SK-N-SH (cell line): ENCODE measurements around the gene URM1. TPM values are rescaled to one million over a fixed set of nuclear protein-coding genes. Genes with fewer than 3 reads are reported as not detected.
A peak's percentile ranks its signal among the peaks of the same experiment; 100 is the strongest.

Source experiments
- CTCF ChIA-PET: fragments of 300-600, 350-600 bp; formaldehyde crosslinking; extraction: SDS; loops from one replicate; lab custom pipeline; 2021; lab: Yijun Ruan, JAX
- POLR2A ChIA-PET: fragments of 350-600 bp; sonication (Branson Sonifier 250); formaldehyde crosslinking; extraction: SDS; loops from one replicate; lab custom pipeline; 2020; ENCODE audit warnings: antibody characterized with exemption, inconsistent platforms; lab: Yijun Ruan, JAX
- DNase-seq: peaks from one replicate; pipeline ENCODE4 v3.0.0; 2012
- H2AFZ ChIP-seq: fragments of 200-600 bp; sonication (generic); 2 replicates; pipeline ENCODE4 v1.8.1; 2016; ENCODE audit warnings: antibody characterized with exemption, mild to moderate bottlenecking, low read depth
- H3F3A ChIP-seq: fragments of 200-600 bp; sonication (generic); replicated peaks from 2 replicates; pipeline ENCODE3; 2016; ENCODE audit warnings: antibody characterized with exemption, mild to moderate bottlenecking; ENCODE audit not compliant: insufficient read depth
- H3K27ac ChIP-seq, 2 experiments: fragments of 200-500 bp in 1 of 2; fragments of 200-600 bp in 1 of 2; sonication (Bioruptor generic) in 1 of 2; sonication (generic), shearing (Covaris generic) in 1 of 2; 2 replicates each; pipeline versions ENCODE4 v1.5.1 to v1.6.1; 2014 to 2016; ENCODE audit warnings: low read depth in 2 of 2, inconsistent platforms in 1 of 2, low read length in 1 of 2, mild to moderate bottlenecking in 1 of 2, mixed read lengths in 1 of 2
- H3K27me3 ChIP-seq: fragments of 200-600 bp; sonication (generic), shearing (Covaris generic); 2 replicates; pipeline ENCODE4 v1.6.1; 2016; ENCODE audit warnings: mixed run types; ENCODE audit not compliant: insufficient read depth
- H3K36me3 ChIP-seq, 2 experiments: fragments of 200-500 bp in 1 of 2; fragments of 200-600 bp in 1 of 2; sonication (Bioruptor generic) in 1 of 2; sonication (generic) in 1 of 2; replicated peaks in 1 of 2; 2 replicates each; pipeline versions ENCODE3 to v1.5.1; 2014 to 2016; ENCODE audit warnings: low read length in 1 of 2, mild to moderate bottlenecking in 1 of 2; ENCODE audit not compliant: insufficient read depth in 2 of 2, control insufficient read depth in 1 of 2
- H3K4me1 ChIP-seq, 2 experiments: fragments of 200-500 bp in 1 of 2; fragments of 200-600 bp in 1 of 2; sonication (Bioruptor generic) in 1 of 2; sonication (generic), shearing (Covaris generic) in 1 of 2; 2 replicates each; pipeline versions ENCODE4 v1.5.1 to v1.6.1; 2014 to 2016; ENCODE audit warnings: low read depth in 1 of 2, low read length in 1 of 2, mixed run types in 1 of 2; ENCODE audit not compliant: insufficient read depth in 2 of 2, control insufficient read depth in 1 of 2
- H3K4me2 ChIP-seq: fragments of 200-600 bp; sonication (generic), shearing (Covaris generic); 2 replicates; pipeline ENCODE4 v1.6.1; 2017; ENCODE audit warnings: mixed run types
- H3K4me3 ChIP-seq, 2 experiments: fragments of 200-500 bp in 1 of 2; fragments of 200-600 bp in 1 of 2; sonication (Bioruptor generic) in 1 of 2; sonication (generic), shearing (Covaris generic) in 1 of 2; 2 replicates each; pipeline versions ENCODE4 v1.5.1 to v1.8.1; 2014 to 2016; ENCODE audit warnings: low read depth in 2 of 2, inconsistent platforms in 1 of 2, low read length in 1 of 2, mild to moderate bottlenecking in 1 of 2, mixed read lengths in 1 of 2, moderate library complexity in 1 of 2
- H3K79me2 ChIP-seq: fragments of 200-600 bp; sonication (generic); 2 replicates; pipeline ENCODE4 v1.8.1; 2017; ENCODE audit warnings: mild to moderate bottlenecking; ENCODE audit not compliant: insufficient read depth
- H3K9ac ChIP-seq: fragments of 200-600 bp; sonication (generic); 2 replicates; pipeline ENCODE4 v1.6.1; 2017; ENCODE audit warnings: mixed run types
- H3K9me2 ChIP-seq: fragments of 200-600 bp; sonication (generic); 2 replicates; pipeline ENCODE4 v1.6.1; 2017; ENCODE audit warnings: mixed run types
- H3K9me3 ChIP-seq: fragments of 200-600 bp; sonication (generic); 2 replicates; pipeline ENCODE4 v1.6.1; 2017; ENCODE audit warnings: mixed run types, mild to moderate bottlenecking, moderate library complexity
- H4K20me1 ChIP-seq: fragments of 200-600 bp; sonication (generic); 2 replicates; pipeline ENCODE4 v1.6.1; 2017; ENCODE audit warnings: mild to moderate bottlenecking, mixed run types; ENCODE audit not compliant: insufficient read depth
- CHD2 ChIP-seq: fragments of 150-350 bp; IDR thresholded peaks from 2 replicates; pipeline ENCODE4 v1.6.1; 2018; ENCODE audit warnings: low read length; ENCODE audit not compliant: partially characterized antibody
- JUND ChIP-seq: IDR thresholded peaks from 2 replicates; pipeline ENCODE4 v1.4.0; 2012
- NFIC ChIP-seq: IDR thresholded peaks from 2 replicates; pipeline ENCODE4 v1.4.0; 2012; ENCODE audit warnings: borderline replicate concordance
- POLR2AphosphoS5 ChIP-seq: IDR thresholded peaks from 2 replicates; pipeline ENCODE4 v1.6.1; 2012; ENCODE audit warnings: low read depth, low read length
- SMC3 ChIP-seq: IDR thresholded peaks from 2 replicates; pipeline ENCODE4 v1.6.1; 2012; ENCODE audit warnings: low read depth, low read length, improper control_type of control experiment
- TEAD4 ChIP-seq: IDR thresholded peaks from 2 replicates; pipeline ENCODE4 v1.4.0; 2012; ENCODE audit warnings: mild to moderate bottlenecking, borderline replicate concordance; ENCODE audit not compliant: insufficient read depth
- WGBS: methylation state at CpG from one replicate; pipeline ENCODE4 v1.1.6; 2017; ENCODE audit warnings: low lambda C conversion rate; 5-methylcytosine and 5-hydroxymethylcytosine counted together
- polyA plus RNA-seq, 3 experiments: library from polyadenylated mRNA; depleted of rRNA; stranded (reverse); fragments of >200 nt; gene quantifications; 2 replicates each; pipeline ENCODE4 v1.2.3, GENCODE V29; 2012
- TF ChIP-seq, protein P1 (sequence below): fragments of 150-350 bp; IDR thresholded peaks from 2 replicates; pipeline ENCODE4 v1.6.1; 2016; ENCODE audit warnings: mild to moderate bottlenecking, low read depth, low read length
- TF ChIP-seq, protein P2 (sequence below): IDR thresholded peaks from 2 replicates; pipeline ENCODE4 v1.6.1; 2012; ENCODE audit warnings: mild to moderate bottlenecking, low read depth, low read length, moderate library complexity
- TF ChIP-seq, protein P3 (sequence below): fragments of 150-350 bp; IDR thresholded peaks from 2 replicates; pipeline ENCODE4 v1.6.1; 2017; ENCODE audit warnings: antibody characterized with exemption, low read length, low read depth, borderline replicate concordance
- TF ChIP-seq, protein P4 (sequence below): IDR thresholded peaks from 2 replicates; pipeline ENCODE4 v1.4.0; 2012; ENCODE audit warnings: low read depth, borderline replicate concordance

Gene URM1
- polyA plus RNA-seq, 1 of the 3 experiments (the other 2 are of a cell fraction): 58.9 TPM

DNA sequence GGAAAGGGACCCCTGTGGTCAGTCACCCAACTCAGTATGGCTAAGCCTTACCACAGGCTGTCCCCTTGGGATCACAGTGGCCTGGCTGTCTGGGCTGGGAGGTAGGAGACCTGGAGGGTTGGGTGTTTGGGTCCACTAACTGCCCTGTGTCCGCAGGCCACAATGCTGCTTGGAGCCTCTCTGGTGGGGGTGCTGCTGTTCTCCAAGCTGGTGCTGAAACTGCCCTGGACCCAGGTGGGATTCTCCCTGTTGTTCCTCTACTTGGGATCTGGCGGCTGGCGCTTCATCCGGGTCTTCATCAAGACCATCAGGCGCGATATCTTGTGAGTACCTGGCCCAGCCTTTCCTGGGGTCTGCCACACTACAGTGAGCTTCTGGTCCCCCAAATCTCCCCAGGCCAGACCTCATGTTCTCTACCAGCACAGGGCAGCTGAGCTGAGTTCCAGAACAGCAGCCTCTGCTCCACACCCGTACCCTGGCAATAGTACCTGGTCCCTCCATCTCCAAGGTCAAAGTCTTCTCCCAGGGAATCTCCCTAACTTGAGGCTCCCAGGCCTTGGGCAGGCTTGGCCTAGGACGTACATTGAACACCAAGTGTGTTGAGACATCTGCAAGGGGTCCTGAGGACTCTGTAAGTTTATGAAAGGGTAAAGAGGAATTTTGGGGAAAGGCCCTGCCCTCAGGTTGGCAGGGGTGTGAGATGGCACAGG, 28.0 kb upstream of the URM1 start:
- no peaks in the 10 kb centered on the region for H3K9me2 ChIP-seq
- no peaks in the 10 kb centered on the region for H3K9me3 ChIP-seq
- no peak overlapping the region for H3K4me3 ChIP-seq
- peaks cover 0 to 6% of the 10 kb centered on the region in 2 experiments; a peak in 1 of 4 replicates for H3K4me1 ChIP-seq
- no peak overlapping the region for H3K9ac ChIP-seq
- H3K79me2 ChIP-seq: peaks cover 19% of the 10 kb centered on the region; the same call in 1 of the 2 replicates
- H2AFZ ChIP-seq: no peak overlapping the region
- ChIA-PET POLR2A (no interaction called here), CTCF (interaction anchor here (0.9 to 1.3 kb wide), 3 partner anchors 69 to 150 kb away, joined by 3 to 4 read pairs (median 3); no protein-coding TSS in a partner anchor)
- no peak for DNase-seq
- no peaks in the 10 kb centered on the region for H3K27me3 ChIP-seq
- H3K4me2 ChIP-seq: no peak overlapping the region
- 96% methylated on average over 6 of the region's 8 CpGs for WGBS
- peaks cover 24 to 25% of the 10 kb centered on the region in 2 experiments for H3K36me3 ChIP-seq
- H4K20me1 ChIP-seq: 0 out of 2 replicates have a peak, but pooled peaks cover 3% of the 10 kb centered on the region
- peaks cover 15% of the 10 kb centered on the region for H3F3A ChIP-seq
- TF ChIP-seq, protein P1, sequence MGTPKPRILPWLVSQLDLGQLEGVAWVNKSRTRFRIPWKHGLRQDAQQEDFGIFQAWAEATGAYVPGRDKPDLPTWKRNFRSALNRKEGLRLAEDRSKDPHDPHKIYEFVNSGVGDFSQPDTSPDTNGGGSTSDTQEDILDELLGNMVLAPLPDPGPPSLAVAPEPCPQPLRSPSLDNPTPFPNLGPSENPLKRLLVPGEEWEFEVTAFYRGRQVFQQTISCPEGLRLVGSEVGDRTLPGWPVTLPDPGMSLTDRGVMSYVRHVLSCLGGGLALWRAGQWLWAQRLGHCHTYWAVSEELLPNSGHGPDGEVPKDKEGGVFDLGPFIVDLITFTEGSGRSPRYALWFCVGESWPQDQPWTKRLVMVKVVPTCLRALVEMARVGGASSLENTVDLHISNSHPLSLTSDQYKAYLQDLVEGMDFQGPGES: no peak
- TF ChIP-seq, protein P2, sequence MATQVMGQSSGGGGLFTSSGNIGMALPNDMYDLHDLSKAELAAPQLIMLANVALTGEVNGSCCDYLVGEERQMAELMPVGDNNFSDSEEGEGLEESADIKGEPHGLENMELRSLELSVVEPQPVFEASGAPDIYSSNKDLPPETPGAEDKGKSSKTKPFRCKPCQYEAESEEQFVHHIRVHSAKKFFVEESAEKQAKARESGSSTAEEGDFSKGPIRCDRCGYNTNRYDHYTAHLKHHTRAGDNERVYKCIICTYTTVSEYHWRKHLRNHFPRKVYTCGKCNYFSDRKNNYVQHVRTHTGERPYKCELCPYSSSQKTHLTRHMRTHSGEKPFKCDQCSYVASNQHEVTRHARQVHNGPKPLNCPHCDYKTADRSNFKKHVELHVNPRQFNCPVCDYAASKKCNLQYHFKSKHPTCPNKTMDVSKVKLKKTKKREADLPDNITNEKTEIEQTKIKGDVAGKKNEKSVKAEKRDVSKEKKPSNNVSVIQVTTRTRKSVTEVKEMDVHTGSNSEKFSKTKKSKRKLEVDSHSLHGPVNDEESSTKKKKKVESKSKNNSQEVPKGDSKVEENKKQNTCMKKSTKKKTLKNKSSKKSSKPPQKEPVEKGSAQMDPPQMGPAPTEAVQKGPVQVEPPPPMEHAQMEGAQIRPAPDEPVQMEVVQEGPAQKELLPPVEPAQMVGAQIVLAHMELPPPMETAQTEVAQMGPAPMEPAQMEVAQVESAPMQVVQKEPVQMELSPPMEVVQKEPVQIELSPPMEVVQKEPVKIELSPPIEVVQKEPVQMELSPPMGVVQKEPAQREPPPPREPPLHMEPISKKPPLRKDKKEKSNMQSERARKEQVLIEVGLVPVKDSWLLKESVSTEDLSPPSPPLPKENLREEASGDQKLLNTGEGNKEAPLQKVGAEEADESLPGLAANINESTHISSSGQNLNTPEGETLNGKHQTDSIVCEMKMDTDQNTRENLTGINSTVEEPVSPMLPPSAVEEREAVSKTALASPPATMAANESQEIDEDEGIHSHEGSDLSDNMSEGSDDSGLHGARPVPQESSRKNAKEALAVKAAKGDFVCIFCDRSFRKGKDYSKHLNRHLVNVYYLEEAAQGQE: peak; percentile 70; the same call in 1 of the 2 replicates
- H3K27ac ChIP-seq: no peak overlapping the region

DNA sequence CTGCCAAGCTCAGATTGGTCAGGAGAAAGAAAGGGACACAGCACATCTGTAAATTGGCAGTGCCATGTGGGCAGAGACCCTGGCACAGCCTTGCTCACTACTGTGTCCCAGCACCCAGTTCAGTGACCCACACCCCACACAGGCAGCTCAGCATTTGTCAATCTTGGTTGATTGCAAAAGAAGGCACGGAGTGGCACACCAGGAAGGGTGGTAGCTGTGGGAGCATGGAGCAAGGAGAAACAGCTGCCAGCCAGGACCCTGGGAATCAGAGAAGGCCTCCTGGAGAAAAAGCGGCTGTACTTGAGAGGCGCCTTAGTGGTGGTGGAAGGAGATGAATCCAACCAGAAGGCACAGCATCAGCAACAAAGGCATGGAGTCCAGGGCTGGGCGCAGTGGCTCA, 27.3 kb upstream of the URM1 start:
- ChIA-PET CTCF (interaction anchor here (0.9 to 3.7 kb wide), 6 partner anchors 18 to 151 kb away, joined by 3 to 21 read pairs (median 4); no protein-coding TSS in a partner anchor), POLR2A (no interaction called here)
- H3K27me3 ChIP-seq: no peaks in the 10 kb centered on the region
- no peak overlapping the region for H3K4me2 ChIP-seq
- DNase-seq: no peak
- peaks cover 19% of the 10 kb centered on the region; the same call in 1 of the 2 replicates for H3K79me2 ChIP-seq
- H3K9me3 ChIP-seq: no peaks in the 10 kb centered on the region
- H2AFZ ChIP-seq: no peak overlapping the region
- H3K9me2 ChIP-seq: no peaks in the 10 kb centered on the region
- H4K20me1 ChIP-seq: 0 out of 2 replicates have a peak, but pooled peaks cover 3% of the 10 kb centered on the region
- H3K4me1 ChIP-seq: peaks cover 0 to 6% of the 10 kb centered on the region in 2 experiments; a peak in 1 of 4 replicates
- no peak overlapping the region for H3K27ac ChIP-seq
- peaks cover 24 to 31% of the 10 kb centered on the region in 2 experiments for H3K36me3 ChIP-seq
- no peak overlapping the region for H3K4me3 ChIP-seq
- H3K9ac ChIP-seq: no peak overlapping the region
- peaks cover 15% of the 10 kb centered on the region for H3F3A ChIP-seq
- 96% methylated on average over 4 of the region's 4 CpGs for WGBS
- TF ChIP-seq CHD2 (no peak), NFIC (no peak), POLR2AphosphoS5 (no peak), JUND (no peak), SMC3 (no peak), TEAD4 (no peak)
- TF ChIP-seq, protein P3, sequence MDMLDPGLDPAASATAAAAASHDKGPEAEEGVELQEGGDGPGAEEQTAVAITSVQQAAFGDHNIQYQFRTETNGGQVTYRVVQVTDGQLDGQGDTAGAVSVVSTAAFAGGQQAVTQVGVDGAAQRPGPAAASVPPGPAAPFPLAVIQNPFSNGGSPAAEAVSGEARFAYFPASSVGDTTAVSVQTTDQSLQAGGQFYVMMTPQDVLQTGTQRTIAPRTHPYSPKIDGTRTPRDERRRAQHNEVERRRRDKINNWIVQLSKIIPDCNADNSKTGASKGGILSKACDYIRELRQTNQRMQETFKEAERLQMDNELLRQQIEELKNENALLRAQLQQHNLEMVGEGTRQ: no peak
- TF ChIP-seq, protein P4, sequence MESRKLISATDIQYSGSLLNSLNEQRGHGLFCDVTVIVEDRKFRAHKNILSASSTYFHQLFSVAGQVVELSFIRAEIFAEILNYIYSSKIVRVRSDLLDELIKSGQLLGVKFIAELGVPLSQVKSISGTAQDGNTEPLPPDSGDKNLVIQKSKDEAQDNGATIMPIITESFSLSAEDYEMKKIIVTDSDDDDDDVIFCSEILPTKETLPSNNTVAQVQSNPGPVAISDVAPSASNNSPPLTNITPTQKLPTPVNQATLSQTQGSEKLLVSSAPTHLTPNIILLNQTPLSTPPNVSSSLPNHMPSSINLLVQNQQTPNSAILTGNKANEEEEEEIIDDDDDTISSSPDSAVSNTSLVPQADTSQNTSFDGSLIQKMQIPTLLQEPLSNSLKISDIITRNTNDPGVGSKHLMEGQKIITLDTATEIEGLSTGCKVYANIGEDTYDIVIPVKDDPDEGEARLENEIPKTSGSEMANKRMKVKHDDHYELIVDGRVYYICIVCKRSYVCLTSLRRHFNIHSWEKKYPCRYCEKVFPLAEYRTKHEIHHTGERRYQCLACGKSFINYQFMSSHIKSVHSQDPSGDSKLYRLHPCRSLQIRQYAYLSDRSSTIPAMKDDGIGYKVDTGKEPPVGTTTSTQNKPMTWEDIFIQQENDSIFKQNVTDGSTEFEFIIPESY: no peak
- TF ChIP-seq, protein P1: no peak
